Left lung (tissue), 10 donors: Measurements from ENCODE around the gene RHD. TPM values are rescaled to one million over a fixed set of nuclear protein-coding genes. Genes with fewer than 3 reads are reported as not detected.
"Not testable (repeated sequence)": the region's sequence is repeated elsewhere in the genome, so short reads cannot be mapped to it uniquely, and the experiment has no call there.

Experiments
- ATAC-seq: fragments of 200-7000 bp; cut with Tn5 transposase; one replicate; pipeline ENCODE4 v1.9.1; 2020; ENCODE audit warnings: moderate library complexity
- DNase-seq, 4 donors: peaks; one replicate each; pipeline ENCODE4 v3.0.0-alpha.2; 2013 to 2020
- H3K27ac ChIP-seq, 2 donors: fragments of 200-600 bp; sonication (generic) in 1 of 2; one replicate each; pipeline versions ENCODE4 v1.5.0 to v1.8.0; 2020 to 2021
- H3K27me3 ChIP-seq, 2 donors: fragments of 200-600 bp; sonication (generic) in 1 of 2; one replicate each; pipeline versions ENCODE4 v1.5.0 to v1.8.0; 2020 to 2021
- H3K36me3 ChIP-seq, 2 donors: fragments of 200-600 bp; sonication (generic) in 1 of 2; one replicate each; pipeline versions ENCODE4 v1.5.0 to v1.8.0; 2020 to 2021
- H3K4me1 ChIP-seq, 2 donors: fragments of 200-600 bp; one replicate each; pipeline ENCODE4 v1.8.0; 2021
- H3K4me3 ChIP-seq, 2 donors: fragments of 200-600 bp; sonication (generic) in 1 of 2; one replicate each; pipeline versions ENCODE4 v1.5.0 to v1.8.0; 2020 to 2021; ENCODE audit warnings: mild to moderate bottlenecking in 1 of 2
- H3K9me3 ChIP-seq, 2 donors: fragments of 200-600 bp; sonication (generic) in 1 of 2; one replicate each; pipeline versions ENCODE4 v1.5.0 to v1.8.0; 2020 to 2021
- CTCF ChIP-seq, 2 donors: fragments of 200-600 bp; sonication (generic) in 1 of 2; IDR thresholded peaks; one replicate each; pipeline versions ENCODE4 v1.5.0 to v1.8.0; 2021; ENCODE audit warnings: antibody characterized with exemption in 2 of 2
- intact Hi-C, 2 donors: fragments of 100-400 bp; cut with DNase I; formaldehyde crosslinking; loops; one replicate each; pipeline versions ENCODE4 v1.11.2 to v1.14.2; 2022
- polyA plus RNA-seq, 6 donors: library from polyadenylated mRNA; unstranded; fragments of 120-200 nt; gene quantifications; one replicate each; pipeline ENCODE4 v1.2.1, GENCODE V29; 2013; ENCODE audit not compliant: insufficient read length in 6 of 6
- total RNA-seq, 2 donors: library from RNA; stranded (reverse); fragmentation: NEBNext Ultra II Directional; extraction: Animal tissue kit (Norgen Biotek cat#: 25700); gene quantifications; one replicate each; pipeline ENCODE4 v1.2.1, GENCODE V29; 2021
- donor health status: DM: no; HTN: yes; CAD: no.
- donor health status: DM: no; HTN: no; CAD: no.

The RHD gene
- total and polyA plus RNA-seq, 8 donors: 0.10 to 3.1 (median 1.8) TPM

GRCh38 chr1:25356848-25357247, 84.5 kb downstream of the RHD start:
- H3K27me3 ChIP-seq: no peaks in the 10 kb centered on the region
- ATAC-seq (no peak), DNase-seq (no peak)
- TF ChIP-seq CTCF (IDR thresholded peaks at IDR 0.05): no peak
- H3K36me3 ChIP-seq: peaks cover 4 to 94% of the 10 kb centered on the region in 2 donors
- no peak overlapping the region for H3K27ac ChIP-seq
- intact Hi-C loops: no loop called here
- no peaks in the 10 kb centered on the region for H3K4me1 ChIP-seq
- H3K9me3 ChIP-seq: no peaks in the 10 kb centered on the region
- H3K4me3 ChIP-seq: no peak overlapping the region

- Histone ChIP-seq H3K9me3 (no peaks in the 10 kb centered on the region), H3K4me1 (no peaks in the 10 kb centered on the region), H3K27ac (peak overlapping the region in 1 of 2 donors; percentile 41), H3K4me3 (no peak overlapping the region), H3K27me3 (no peaks in the 10 kb centered on the region), H3K36me3 (peaks cover 0 to 57% of the 10 kb centered on the region in 2 donors)
- DNase-seq: no peak
- intact Hi-C loops: no loop called here
- no peak for TF ChIP-seq CTCF (IDR thresholded peaks at IDR 0.05)
- ATAC-seq: no peak
Measured at GRCh38 chr1:25360596-25361581, 88.6 kb downstream of the RHD start.

GRCh38 chr1:25361901-25362300, 89.6 kb downstream of the RHD start:
- no peak overlapping the region for H3K4me3 ChIP-seq
- no peaks in the 10 kb centered on the region for H3K9me3 ChIP-seq
- no peaks in the 10 kb centered on the region for H3K4me1 ChIP-seq
- no peak for TF ChIP-seq CTCF (IDR thresholded peaks at IDR 0.05)
- no peaks in the 10 kb centered on the region for H3K27me3 ChIP-seq
- H3K36me3 ChIP-seq: peaks cover 0 to 47% of the 10 kb centered on the region in 2 donors
- intact Hi-C loops: no loop called here
- ATAC-seq (no peak), DNase-seq (no peak)
- no peak overlapping the region for H3K27ac ChIP-seq

- DNase-seq, H3K4me3 ChIP-seq, H3K27ac ChIP-seq, intact Hi-C loops, H3K27me3 ChIP-seq, H3K9me3 ChIP-seq, H3K4me1 ChIP-seq: not testable (repeated sequence)
- ATAC-seq: peak; percentile 61
- peaks cover 0 to 40% of the 10 kb centered on the region in 2 donors for H3K36me3 ChIP-seq
Measured at GRCh38 chr1:25362634-25363559, 90.6 kb downstream of the RHD start.

GRCh38 chr1:25369241-25369640, 96.9 kb downstream of the RHD start:
- DNase-seq: no peak
- peak; percentile 20 for ATAC-seq

GRCh38 chr1:25369691-25370271, 97.5 kb downstream of the RHD start:
- H3K27me3 ChIP-seq, intact Hi-C loops, H3K27ac ChIP-seq, DNase-seq, H3K4me3 ChIP-seq, ATAC-seq, H3K4me1 ChIP-seq, H3K36me3 ChIP-seq, H3K9me3 ChIP-seq: not testable (repeated sequence)

More at GRCh38 chr1:25369241-25369640, 96.9 kb downstream of the RHD start:
- Histone ChIP-seq H3K27me3 (no peaks in the 10 kb centered on the region), H3K36me3 (no peaks in the 10 kb centered on the region), H3K4me1 (peaks cover 0 to 10% of the 10 kb centered on the region in 2 donors), H3K27ac (no peak overlapping the region), H3K4me3 (no peak overlapping the region), H3K9me3 (no peaks in the 10 kb centered on the region)
- intact Hi-C loops: no loop called here
- TF ChIP-seq CTCF (IDR thresholded peaks at IDR 0.05): no peak

GRCh38 chr1:25371757-25372156, 99.4 kb downstream of the RHD start:
- intact Hi-C loops, H3K27ac ChIP-seq, H3K36me3 ChIP-seq, H3K4me3 ChIP-seq, H3K27me3 ChIP-seq, H3K9me3 ChIP-seq, DNase-seq, H3K4me1 ChIP-seq: not testable (repeated sequence)
- ATAC-seq: peak; percentile 21

GRCh38 chr1:25378367-25378766, 106.1 kb downstream of the RHD start:
- H3K9me3 ChIP-seq, intact Hi-C loops, DNase-seq, H3K27me3 ChIP-seq, H3K36me3 ChIP-seq, H3K4me3 ChIP-seq, H3K27ac ChIP-seq, ATAC-seq, H3K4me1 ChIP-seq: not testable (repeated sequence)
